Activated CD4-positive, alpha-beta T cell treated with anti-CD3 and anti-CD28 coated beads, Interleukin-2, Interleukin-4, amounts not matched to agents 100 ng/mL and 50 ng/mL, durations not matched to agents 16 hours and 8 hours (primary cell): Measurements from ENCODE around the gene HERC4.
A peak's percentile ranks its signal among the peaks of the same experiment; 100 is the strongest.
"Not testable (repeated sequence)": the region's sequence is repeated elsewhere in the genome, so short reads cannot be mapped to it uniquely, and the experiment has no call there.

Experiments
- DNase-seq: peaks from one replicate; pipeline ENCODE4 v3.0.0-alpha.2; 2020; ENCODE audit warnings: low spot score

The HERC4 gene

GRCh38 chr10:68092512-68092911, 17.4 kb upstream of the HERC4 start:
- DNase-seq, result no peak

- DNase-seq, result no peak
These were observed 15.5 kb upstream of the HERC4 start for GRCh38 chr10:68090586-68090985.

GRCh38 chr10:68088740-68089139, 13.7 kb upstream of the HERC4 start:
- DNase-seq, result peak; percentile 60

GRCh38 chr10:68087685-68088401, 12.8 kb upstream of the HERC4 start:
- DNase-seq, result no peak

GRCh38 chr10:68086910-68087684, 12.0 kb upstream of the HERC4 start:
- DNase-seq, result no peak

- DNase-seq, result no peak
These were observed 10.9 kb upstream of the HERC4 start for GRCh38 chr10:68086011-68086410.

GRCh38 chr10:68084469-68084868, 9.4 kb upstream of the HERC4 start:
- DNase-seq, result no peak

GRCh38 chr10:68083953-68084352, 8.9 kb upstream of the HERC4 start:
- no peak for DNase-seq

- no peak for DNase-seq
These were observed 7.8 kb upstream of the HERC4 start for GRCh38 chr10:68082872-68083271.

- no peak for DNase-seq
These were observed 6.8 kb upstream of the HERC4 start for GRCh38 chr10:68081916-68082315.

- no peak for DNase-seq
These were observed 5.9 kb upstream of the HERC4 start for GRCh38 chr10:68080853-68081431.

GRCh38 chr10:68079434-68079833, 4.4 kb upstream of the HERC4 start:
- no peak for DNase-seq

- no peak for DNase-seq
These were observed 1.9 kb upstream of the HERC4 start for GRCh38 chr10:68077026-68077425.

GRCh38 chr10:68076081-68076480, 998 bp upstream of the HERC4 start:
- not testable (repeated sequence) for DNase-seq

GRCh38 chr10:68075550-68076004, 494 bp upstream of the HERC4 start:
- DNase-seq, result no peak

GRCh38 chr10:68074031-68074774, 880 bp downstream of the HERC4 start:
- DNase-seq, result no peak

- DNase-seq, result no peak
These were observed 1.5 kb downstream of the HERC4 start for GRCh38 chr10:68073631-68074030.

- no peak for DNase-seq
These were observed 7.6 kb downstream of the HERC4 start for GRCh38 chr10:68067508-68067907.

GRCh38 chr10:68067029-68067428, 8.1 kb downstream of the HERC4 start:
- no peak for DNase-seq

- DNase-seq, result no peak
These were observed 21.5 kb downstream of the HERC4 start for GRCh38 chr10:68053553-68053952.

- no peak for DNase-seq
These were observed 22.6 kb downstream of the HERC4 start for GRCh38 chr10:68052463-68052862.

GRCh38 chr10:68049289-68050078, 25.6 kb downstream of the HERC4 start:
- no peak for DNase-seq
